ENCODE data around the gene GIT2.
"Not testable (repeated sequence)": the region's sequence is repeated elsewhere in the genome, so short reads cannot be mapped to it uniquely, and the experiment has no call there.

- TF ChIP-seq POLR2A, POLR2AphosphoS5 (IDR thresholded peaks at IDR 0.05; ENCODE audit: low read depth, low read length): not testable (repeated sequence)
These were observed 66.8 kb downstream of the GIT2 start for GRCh38 chr12:109929326-109929725.
